GM21381 (cell line): Measurements from ENCODE around the gene SERTAD2.
A peak's percentile ranks its signal among the peaks of the same experiment; 100 is the strongest.

ENCODE experiments used
- ATAC-seq: cut with Tn5 transposase; IDR thresholded peaks from one replicate; pipeline ENCODE4 v1.9.1; 2021; ENCODE audit warnings: mild to moderate bottlenecking, moderate library complexity; ENCODE audit not compliant: unreplicated experiment

Gene SERTAD2

DNA sequence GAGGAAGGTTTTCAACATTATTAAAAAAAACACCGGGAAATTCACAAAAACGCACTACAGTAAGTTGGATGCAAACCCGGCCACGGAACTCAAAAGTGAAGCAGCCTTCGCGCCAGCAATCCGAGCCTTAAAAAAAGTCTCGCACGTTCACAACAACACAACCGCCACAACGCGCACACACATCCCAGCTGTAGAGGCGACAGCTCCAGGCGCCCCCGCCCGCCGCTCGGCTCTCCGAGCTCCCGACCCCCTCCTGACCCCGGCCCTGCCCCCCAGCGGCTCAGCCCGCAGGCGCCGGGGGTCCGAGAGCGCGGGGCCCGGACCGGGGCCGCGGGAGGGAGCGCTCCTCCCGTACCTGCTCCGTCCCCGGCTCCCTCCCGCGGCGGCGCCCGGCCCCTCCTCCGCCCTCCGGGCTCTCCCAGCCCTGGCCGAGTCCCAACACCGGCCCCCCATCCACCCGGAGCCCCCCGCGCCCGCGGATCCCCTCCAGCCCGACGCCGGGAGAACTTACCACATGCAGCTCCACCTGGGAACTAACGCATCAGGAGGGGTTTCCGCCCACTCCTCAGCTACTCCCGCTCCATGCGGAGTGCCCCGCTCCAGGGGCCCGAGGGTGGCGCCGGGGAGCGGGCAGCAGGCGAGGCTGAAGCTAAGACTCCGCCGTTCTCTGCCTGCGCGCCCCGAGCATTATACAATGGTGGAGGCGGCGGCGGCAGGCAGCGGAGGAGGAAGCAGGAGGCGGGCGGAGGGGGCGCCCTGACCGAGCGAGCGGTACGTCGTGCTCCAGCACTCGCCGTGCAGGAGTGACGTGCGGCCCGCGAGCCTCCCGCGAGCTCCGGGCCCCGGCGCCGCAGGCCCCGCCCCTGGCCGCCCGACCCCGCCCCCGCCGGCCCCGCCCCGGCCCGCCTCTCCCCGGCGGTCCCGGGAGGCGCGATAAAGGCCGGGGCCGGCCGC is at the start of gene SERTAD2:
TSS of gene SERTAD2 (minus strand) at position 805 of the 954 bp plus-strand sequence. CDS start 17,042 bp downstream, outside the sequence.
- ATAC-seq, result peak; percentile 67

DNA sequence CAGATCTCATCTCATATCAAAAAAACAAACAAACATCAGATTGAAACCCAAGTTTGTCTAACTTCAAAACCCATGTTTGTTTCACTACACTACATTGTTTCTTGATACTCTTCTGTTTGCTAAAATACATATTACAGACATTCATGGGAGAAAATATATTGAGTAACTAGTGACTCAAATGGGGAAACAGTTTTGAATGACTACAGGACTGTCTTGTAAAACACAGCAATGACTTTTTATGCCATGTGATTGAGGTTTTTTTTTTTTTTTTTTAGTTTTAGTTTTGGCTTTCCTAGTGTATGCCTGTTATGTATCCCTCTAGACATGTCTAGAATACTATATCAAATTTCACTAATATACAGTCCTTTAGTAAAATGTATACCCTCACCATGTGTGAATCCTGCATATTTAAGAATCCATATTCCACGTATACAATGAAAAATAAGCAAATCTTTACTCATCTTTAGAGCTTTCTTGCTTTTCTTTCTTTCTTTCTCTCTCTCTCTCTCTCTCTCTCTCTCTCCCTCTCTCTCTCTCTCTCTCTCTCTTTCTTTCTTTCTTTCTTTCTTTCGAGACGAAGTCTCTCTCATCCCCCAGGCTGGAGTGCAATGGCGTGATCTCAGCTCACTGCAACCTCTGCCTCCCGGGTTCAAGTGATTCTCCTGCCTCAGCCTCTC is 46.6 kb upstream of the SERTAD2 start:
- no peak for ATAC-seq

GRCh38 chr2:64699712-64700111 is 46.0 kb upstream of the SERTAD2 start:
- no peak for ATAC-seq

- ATAC-seq, result peak; percentile 84
Observed at GRCh38 chr2:64698668-64699444, 45.1 kb upstream of the SERTAD2 start.

DNA sequence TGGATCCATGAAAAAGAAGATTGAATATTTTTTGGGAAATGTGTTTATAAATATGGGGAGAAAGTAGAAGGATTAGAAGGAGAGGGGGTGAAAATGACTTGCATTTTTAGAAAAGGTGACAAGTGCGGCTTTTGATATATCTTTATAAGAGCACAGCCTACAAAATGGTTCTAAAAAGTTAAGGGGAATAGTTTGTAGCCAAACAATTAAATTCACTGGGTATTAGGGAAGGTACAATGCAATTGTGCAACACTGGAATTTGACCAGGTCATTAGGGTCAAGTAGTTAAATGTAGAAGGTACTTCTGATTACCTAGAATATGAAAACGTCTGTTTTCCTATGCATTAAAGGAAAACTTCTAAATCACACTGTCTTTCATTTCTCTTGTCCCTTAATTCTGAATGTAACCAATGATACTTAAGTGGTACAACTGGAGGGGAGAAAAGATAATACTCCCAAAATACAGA is 44.5 kb upstream of the SERTAD2 start:
- peak; percentile 2 for ATAC-seq

DNA sequence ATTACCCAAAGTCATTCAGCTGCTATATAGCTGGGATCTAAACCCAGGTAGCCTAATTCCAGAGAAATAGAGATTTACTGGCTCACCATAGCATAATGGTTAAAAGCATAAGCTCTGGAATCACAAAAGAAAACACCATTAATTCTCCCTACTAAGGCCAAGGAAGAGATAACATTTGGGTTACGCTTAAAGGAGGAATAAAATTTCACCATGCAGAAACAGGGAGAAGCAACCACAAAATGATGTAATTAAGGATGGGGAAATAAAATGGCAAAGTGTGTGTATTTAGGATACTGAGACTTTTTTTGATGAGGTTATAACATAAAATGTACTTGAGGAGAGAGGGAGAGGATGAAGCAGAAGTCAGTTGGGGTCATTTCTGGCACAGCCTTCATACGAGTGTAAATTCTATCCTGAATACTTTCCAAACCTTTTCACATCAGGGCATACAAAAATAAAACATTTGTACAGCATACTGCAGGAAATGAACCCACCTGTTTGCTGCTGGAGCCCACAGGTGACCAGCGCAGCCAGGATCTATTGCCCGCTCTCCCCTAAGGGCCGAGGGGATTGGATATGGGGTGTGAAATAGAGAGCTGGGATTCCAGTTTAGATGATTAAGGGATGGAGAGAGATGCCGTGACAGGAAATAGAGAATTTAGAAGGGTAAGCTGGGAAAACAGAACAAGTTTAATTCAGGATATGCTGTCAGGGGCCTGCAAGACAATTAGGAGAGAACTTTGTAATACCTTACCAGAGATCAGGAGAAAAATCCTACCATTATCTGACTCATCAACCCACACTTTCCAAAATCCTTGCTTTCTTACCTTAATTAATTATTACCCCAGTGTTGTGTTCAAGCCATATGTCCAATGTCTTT is 43.8 kb upstream of the SERTAD2 start:
- no peak for ATAC-seq

- no peak for ATAC-seq
Observed at GRCh38 chr2:64696636-64697035, 42.9 kb upstream of the SERTAD2 start.

DNA sequence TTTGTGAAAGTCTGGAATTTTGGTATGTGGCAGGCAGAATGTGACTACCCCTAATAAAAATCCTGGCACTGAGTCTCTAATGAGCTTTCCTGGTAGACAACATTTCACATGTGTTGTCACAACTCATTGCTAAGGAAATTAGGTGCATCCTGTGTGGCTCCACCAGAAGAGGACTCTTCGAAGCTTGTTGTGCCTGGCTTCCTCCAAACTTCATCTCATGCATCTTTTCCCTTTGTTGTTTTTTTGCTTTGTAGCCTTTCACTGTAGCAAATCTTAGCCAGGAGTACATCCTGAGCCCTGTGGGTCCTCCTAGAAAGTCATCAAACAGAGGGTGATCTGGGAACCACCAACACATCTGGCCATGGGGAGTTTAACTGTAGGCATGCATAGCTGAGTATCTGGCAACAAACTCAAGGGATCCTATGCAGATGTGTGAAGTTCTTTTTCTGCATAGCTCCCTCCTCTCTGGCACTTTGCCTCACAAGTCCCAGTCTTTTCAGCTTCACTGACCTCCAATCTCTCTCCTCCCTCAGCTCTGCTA is 42.1 kb upstream of the SERTAD2 start:
- no peak for ATAC-seq

- ATAC-seq, result no peak
Observed at GRCh38 chr2:64692401-64692800, 38.7 kb upstream of the SERTAD2 start.

DNA sequence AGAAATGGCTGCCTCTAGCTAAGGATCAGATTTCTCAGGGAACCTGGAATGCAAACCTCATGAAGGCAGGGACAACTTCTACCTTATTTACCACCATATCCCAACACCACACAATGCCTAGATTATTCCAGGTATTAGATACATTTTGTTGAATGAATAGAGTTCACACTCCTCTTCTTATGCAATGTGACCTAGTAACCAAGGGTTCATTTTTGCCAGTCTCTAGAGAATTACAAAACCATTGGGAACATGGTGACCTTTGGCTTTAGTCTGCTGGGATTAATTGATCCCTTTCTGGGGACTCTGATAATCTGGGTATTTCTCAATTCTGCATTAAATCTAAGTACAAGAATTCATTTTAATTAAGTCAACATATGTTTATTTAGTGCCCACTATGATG is 35.2 kb upstream of the SERTAD2 start:
- no peak for ATAC-seq

- no peak for ATAC-seq
Observed at GRCh38 chr2:64686283-64686956, 32.7 kb upstream of the SERTAD2 start.

DNA sequence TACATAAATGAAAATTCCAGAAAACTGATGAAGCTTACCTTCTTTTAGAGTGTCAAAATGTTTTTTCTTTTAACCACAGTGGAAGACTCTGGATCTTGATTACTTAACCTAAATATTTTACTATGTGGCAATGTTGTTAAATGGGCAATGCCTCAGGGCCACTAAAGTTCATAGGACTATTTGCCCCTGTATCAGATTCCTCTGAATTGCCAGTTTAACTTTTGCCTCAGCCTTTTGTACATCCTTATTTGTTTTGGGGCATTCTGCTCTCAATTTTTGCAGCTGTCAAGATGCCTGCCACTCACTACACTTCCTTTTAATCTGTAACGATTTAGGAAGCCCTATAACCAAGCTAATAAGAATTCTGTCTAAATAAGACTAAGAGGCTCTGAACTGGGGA is 31.7 kb upstream of the SERTAD2 start:
- no peak for ATAC-seq

DNA sequence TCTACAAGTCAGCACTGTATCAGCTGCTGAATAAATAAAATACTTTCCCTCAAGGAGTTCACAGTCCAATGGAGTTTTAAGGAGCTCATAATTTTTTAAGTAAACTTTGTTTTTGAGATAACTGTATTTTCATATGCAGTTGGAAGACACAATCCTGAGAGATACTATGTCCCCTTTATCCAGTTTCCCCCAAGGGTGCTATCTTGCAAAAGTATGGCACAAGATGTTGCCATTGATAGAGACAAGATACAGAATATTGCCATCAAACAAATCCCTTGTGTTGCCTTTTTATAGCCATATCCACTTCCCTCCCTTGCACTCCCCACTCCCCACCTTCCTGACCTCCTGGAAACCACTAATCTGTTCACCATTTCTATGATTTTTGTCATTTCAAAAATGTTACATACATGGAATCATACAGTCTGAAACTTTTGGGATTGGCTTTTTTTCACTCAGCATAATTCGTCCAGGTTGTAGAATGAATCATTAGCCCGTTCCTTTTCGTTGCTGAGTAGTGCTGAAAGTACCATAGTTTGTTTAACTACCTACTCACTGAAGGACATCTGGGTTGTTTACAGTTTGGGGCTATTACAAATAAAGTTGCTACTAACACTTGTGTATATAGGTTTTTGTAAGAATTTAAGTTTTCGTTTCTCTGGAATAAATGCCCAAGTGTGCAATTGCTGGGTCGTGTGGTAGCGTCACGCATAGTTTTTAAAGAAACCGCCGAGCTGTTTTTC is 30.2 kb upstream of the SERTAD2 start:
- ATAC-seq, result no peak

DNA sequence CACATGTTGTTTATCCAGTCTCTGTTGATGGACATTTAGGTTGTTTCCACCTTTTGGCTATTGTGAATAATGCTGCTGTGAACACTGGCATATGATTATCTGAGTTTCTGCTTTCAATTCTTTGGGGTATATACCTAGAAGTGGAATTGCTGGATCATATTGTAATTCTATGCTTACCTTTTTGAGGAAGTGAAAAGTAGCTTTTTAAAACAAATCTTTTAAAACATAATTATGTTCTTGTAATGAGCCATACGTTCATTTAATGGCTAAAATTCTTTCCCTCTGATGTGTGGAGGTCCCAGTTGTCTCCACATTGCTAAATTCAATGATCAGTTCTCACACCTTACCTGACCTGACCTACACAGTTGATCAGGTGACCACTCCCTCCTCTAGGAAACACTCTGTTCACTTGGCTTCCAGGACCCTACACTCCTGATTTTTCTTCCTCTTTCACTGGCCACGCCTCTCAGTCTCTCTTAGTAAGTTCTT is 27.8 kb upstream of the SERTAD2 start:
- no peak for ATAC-seq

DNA sequence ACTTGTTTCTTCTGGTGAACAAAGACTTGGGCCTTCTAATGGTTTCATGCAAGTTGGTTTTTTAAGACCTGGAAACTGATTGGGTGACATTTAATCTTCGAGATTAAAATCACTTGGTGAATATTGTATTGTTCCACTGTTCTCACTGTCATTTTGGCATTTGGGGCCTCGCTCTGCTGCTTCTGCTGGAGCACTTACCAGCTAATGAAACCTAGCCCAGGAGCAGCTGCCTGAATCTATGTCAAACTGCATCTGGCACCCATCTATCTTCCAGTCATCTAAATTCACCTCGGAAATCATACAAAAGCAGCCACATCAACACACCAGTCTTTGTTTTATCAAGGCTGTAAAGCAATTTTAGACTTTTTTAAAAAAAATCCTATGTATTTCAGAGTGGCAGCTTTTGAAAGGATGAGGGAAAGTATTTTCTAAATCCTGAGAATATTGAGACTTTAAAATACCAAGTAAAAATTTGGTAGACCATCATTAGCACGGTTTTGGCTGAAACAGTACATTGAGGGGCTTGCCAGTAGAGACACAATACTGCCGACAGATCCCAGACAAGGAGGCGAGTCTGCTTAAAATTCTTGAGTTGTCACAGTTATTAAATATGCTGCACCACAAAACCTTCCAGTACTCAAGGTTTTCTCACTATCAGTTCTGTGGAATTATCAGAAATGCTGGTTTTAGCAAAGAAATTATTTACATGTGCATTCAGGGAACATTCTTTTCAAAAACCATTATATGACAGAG is 26.1 kb upstream of the SERTAD2 start:
- no peak for ATAC-seq

GRCh38 chr2:64678771-64679590 is 25.3 kb upstream of the SERTAD2 start:
- no peak for ATAC-seq

- ATAC-seq, result no peak
Observed at GRCh38 chr2:64677530-64677929, 23.8 kb upstream of the SERTAD2 start.
